ENCODE results near the gene ZNF836. TPM values are rescaled to one million over a fixed set of nuclear protein-coding genes. Genes with fewer than 3 reads are reported as not detected.
A peak's percentile ranks its signal among the peaks of the same experiment; 100 is the strongest.

Gene ZNF836
- total and polyA plus RNA-seq, 9 of the 15 experiments (the other 6 are each of a cell fraction or from before 2014, with no cell fraction given): 0.24 to 0.69 (median 0.64) TPM; not detected in 2

DNA sequence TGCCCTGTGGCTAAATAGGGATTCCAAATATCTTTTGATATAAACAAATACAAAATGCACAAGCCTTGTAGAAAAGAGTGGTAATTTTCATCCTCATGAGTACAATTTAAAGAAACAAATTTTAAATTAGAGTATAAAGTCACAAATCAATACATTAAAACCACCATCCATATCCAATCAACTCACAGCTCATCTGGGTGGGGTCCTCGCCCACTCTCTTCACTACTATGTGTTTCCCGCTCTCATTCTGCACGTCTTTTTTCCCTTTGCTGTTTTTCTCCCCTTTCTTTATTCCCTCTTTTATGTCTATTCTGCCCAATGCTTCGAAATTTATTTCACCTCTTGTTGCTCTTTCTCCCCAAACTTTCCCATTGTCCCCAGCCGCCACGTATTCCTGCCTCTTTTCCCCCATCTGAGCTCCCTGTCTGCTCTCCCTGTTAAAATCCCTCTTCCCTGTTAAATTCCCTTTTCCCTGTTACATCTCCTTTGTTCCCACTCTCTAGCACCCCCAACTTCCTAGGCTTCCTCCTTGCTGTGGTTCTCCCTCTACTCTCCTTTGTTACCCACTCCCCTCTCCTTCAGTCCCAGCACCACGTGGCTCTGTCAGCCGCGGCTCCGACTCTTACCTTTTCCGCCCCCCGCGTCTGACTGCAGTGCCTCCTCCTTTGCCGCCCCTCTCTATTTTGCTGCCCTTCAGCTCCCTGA lies 33.0 kb downstream of the ZNF836 start (continued):
- TF ChIP-seq AFF4 (CRISPR knock-in tag; IDR thresholded peaks at IDR 0.05) (no peak), OTX1 (CRISPR knock-in tag; IDR thresholded peaks at IDR 0.05) (no peak), ZNF212 (CRISPR knock-in tag; IDR thresholded peaks at IDR 0.05) (no peak), ARID1B (IDR thresholded peaks at IDR 0.05) (peak; percentile 25; the same call in 1 of the 2 replicates), ATF7 (IDR thresholded peaks at IDR 0.05) (no peak), TCFL5 (CRISPR knock-in tag; conservative IDR thresholded peaks at IDR 0.05) (no peak), EP300 (IDR thresholded peaks at IDR 0.05; ENCODE audit: low read length) (no peak), ZKSCAN1 (IDR thresholded peaks at IDR 0.05; ENCODE audit: low read depth, low read length) (no peak), NR4A1 (CRISPR knock-in tag; IDR thresholded peaks at IDR 0.05) (no peak), NR4A1 (tag; IDR thresholded peaks at IDR 0.05) (no peak), GTF2F1 (IDR thresholded peaks at IDR 0.05; ENCODE audit: low read depth, low read length) (no peak), ARID3A (IDR thresholded peaks at IDR 0.05; ENCODE audit: borderline replicate concordance, low read depth, low read length) (no peak), ZBTB49 (CRISPR knock-in tag; IDR thresholded peaks at IDR 0.05; ENCODE audit: borderline replicate concordance) (no peak), BRF2 (IDR thresholded peaks at IDR 0.05; ENCODE audit: borderline replicate concordance, insufficient read depth, insufficient read length) (no peak), ZNF717 (CRISPR knock-in tag; IDR thresholded peaks at IDR 0.05) (no peak), CC2D1A (IDR thresholded peaks at IDR 0.05) (no peak), ZNF146 (CRISPR knock-in tag; IDR thresholded peaks at IDR 0.05; ENCODE audit: unreplicated experiment) (no peak), CCNT2 (IDR thresholded peaks at IDR 0.05; ENCODE audit: borderline replicate concordance, extremely low read depth, insufficient read length, low read depth, low read length) (no peak), ZSCAN29 (IDR thresholded peaks at IDR 0.05) (no peak), TCF7L2 (IDR thresholded peaks at IDR 0.05; ENCODE audit: low read depth, low read length) (no peak), ZNF41 (CRISPR knock-in tag; conservative IDR thresholded peaks at IDR 0.05) (no peak)

Measured in K562 (cell line).